GM10248 (cell line): Measurements from ENCODE around the gene PRTFDC1.

Experiments used
- CTCF ChIA-PET: fragments of 300-600 bp; sonication (Branson Sonifier 250); formaldehyde crosslinking; extraction: SDS; loops from one replicate; lab custom pipeline; 2021; ENCODE audit warnings: antibody characterized with exemption; lab: Yijun Ruan, JAX
- POLR2A ChIA-PET: fragments of 350-650 bp; sonication (Branson Sonifier 250); formaldehyde crosslinking; extraction: SDS; loops from one replicate; lab custom pipeline; 2020; ENCODE audit warnings: antibody characterized with exemption; lab: Yijun Ruan, JAX
- DNase-seq: peaks from one replicate; pipeline ENCODE4 v3.0.0; 2012; ENCODE audit errors: extremely low spot score
- TF ChIP-seq, protein P1 (sequence below): IDR thresholded peaks from 2 replicates; pipeline ENCODE4 v1.5.1; 2012; ENCODE audit warnings: mild to moderate bottlenecking, low read depth; ENCODE audit errors: extremely low read depth, missing control alignments, control extremely low read depth

The PRTFDC1 gene

DNA sequence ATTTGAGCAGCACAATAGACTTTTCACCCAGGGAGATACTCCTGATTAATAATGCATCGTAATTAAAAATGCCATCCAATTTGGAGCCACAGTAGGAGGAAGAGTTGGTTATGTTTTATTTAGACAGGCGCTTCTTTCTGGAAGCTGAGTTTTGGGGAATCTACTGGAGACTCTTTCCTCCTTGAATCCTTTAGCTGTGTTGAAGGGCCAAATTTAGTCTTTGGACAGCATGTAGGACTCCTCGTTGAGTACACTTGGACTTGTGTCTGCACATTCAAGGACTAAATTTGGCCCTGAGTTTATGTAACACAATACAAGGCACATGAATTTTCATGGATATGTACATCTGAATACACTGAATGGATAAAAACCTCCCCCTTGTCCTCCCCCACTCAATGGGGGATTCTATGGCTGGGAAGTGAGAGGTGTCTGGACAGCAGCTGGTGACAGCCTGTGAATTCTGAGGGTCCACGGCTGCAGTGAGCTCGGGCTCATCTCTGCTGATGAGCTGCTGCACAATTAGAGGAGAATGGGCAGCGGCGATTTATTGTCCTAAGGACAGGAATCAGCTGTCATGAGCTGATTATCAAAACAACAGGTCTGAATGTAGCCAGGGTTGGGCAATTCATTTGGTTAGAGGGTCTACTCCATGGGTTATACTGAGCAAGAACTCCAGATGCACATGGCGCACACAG, 95.2 kb downstream of the PRTFDC1 start:
- TF ChIP-seq, protein P1, sequence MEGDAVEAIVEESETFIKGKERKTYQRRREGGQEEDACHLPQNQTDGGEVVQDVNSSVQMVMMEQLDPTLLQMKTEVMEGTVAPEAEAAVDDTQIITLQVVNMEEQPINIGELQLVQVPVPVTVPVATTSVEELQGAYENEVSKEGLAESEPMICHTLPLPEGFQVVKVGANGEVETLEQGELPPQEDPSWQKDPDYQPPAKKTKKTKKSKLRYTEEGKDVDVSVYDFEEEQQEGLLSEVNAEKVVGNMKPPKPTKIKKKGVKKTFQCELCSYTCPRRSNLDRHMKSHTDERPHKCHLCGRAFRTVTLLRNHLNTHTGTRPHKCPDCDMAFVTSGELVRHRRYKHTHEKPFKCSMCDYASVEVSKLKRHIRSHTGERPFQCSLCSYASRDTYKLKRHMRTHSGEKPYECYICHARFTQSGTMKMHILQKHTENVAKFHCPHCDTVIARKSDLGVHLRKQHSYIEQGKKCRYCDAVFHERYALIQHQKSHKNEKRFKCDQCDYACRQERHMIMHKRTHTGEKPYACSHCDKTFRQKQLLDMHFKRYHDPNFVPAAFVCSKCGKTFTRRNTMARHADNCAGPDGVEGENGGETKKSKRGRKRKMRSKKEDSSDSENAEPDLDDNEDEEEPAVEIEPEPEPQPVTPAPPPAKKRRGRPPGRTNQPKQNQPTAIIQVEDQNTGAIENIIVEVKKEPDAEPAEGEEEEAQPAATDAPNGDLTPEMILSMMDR = no peak
- DNase-seq = no peak
- POLR2A ChIA-PET = no interaction called here
- CTCF ChIA-PET = interaction anchor here (0.8 to 2.3 kb wide), 2 partner anchors 10 to 25 kb away, joined by 3 to 9 read pairs; no protein-coding TSS in a partner anchor

DNA sequence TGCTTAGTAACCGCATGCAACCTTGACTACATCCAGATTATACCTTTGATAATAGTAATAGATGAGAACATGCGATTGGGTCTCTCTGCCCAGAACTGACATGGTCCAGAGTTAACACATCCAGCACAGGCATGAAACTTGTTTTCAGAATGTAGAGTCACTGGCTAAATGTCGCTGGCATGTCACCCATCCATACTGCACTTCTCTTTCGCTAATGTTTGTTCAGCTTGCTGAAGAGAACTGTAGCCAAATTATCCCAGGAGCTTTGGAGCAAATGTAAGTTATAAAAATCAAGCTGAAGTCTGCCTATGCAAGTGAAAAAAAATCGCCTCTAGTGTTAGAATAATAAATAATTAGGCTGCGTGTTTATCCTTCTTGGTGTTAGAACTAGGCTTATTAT, 98.2 kb downstream of the PRTFDC1 start:
- TF ChIP-seq, protein P1 = no peak
- CTCF ChIA-PET = interaction anchor here (1.2 to 2.0 kb wide), 3 partner anchors 8 to 236 kb away, joined by 4 to 7 read pairs (median 5); no protein-coding TSS in a partner anchor
- no peak for DNase-seq
- POLR2A ChIA-PET = no interaction called here

DNA sequence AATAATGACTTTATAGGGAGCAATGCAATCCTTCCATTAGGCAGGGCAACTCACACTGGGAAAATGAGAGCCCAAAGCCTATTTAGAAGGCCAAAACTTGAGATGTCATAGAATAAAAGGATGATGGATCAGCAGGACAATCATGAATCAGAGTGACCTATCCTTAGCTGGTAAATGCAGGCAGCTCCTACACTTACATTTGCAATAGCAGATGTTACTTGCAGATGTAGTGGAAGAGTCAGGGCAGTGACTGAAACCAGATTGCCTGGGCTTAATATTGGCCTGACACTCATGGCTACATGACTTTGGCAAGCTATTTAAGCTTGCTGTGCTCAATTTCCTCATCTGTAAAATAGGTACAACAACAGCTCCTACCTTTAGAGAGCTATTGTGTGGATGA, 98.7 kb downstream of the PRTFDC1 start:
- TF ChIP-seq, protein P1 = no peak
- CTCF ChIA-PET = interaction anchor here (1.2 kb wide), 1 partner anchor 236 kb away, joined by 4 read pairs; no protein-coding TSS in a partner anchor
- DNase-seq = no peak
- POLR2A ChIA-PET = no interaction called here

DNA sequence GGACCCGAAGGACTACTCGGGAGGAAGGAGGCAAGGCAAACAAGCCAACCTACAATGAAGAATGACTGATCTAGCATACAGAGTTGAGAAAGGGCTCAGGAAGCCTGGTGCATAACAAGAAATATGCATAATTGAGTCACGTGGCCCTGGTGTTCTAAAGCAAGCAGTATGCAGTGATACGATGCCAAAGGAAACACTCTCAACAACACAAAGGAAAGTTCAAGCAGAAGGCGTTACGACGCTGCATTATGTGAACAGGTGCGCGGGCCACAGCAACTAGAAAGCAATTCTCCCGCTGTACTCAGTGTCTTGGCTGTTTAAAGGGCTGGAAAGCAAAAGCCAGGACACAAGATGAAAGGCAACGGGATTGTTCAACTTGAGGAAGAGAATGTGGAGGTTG, 100.8 kb downstream of the PRTFDC1 start:
- ChIA-PET CTCF (no interaction called here), POLR2A (no interaction called here)
- DNase-seq = no peak
- TF ChIP-seq, protein P1 = no peak

DNA sequence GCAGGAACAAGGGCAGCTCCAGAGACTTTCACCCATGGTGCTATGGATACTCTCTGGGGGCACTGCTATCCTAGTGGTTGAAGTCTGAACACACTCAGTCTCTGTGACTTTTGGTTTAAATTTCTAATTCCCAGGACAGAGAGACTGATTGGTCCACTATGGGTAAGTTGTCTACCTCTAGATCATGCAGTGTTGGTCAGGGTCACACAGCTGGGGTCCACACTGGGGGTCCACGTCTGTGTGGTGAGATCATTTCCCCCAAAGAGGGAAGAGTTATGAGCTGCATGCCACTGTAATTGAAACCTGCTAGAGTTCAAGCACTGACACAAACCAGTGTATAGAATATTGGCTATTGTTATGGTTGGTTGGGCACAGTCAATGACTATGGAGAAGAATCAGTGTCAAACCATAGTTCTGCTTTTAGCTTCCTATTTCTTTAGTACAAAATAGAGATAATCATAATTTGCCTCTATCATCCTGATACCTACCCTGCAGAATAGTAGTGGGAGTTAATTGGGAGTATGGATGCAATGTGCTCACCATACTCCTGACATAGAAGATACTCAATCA, 101.6 kb downstream of the PRTFDC1 start:
- TF ChIP-seq, protein P1 = no peak
- no peak for DNase-seq
- ChIA-PET POLR2A (no interaction called here), CTCF (no interaction called here)

DNA sequence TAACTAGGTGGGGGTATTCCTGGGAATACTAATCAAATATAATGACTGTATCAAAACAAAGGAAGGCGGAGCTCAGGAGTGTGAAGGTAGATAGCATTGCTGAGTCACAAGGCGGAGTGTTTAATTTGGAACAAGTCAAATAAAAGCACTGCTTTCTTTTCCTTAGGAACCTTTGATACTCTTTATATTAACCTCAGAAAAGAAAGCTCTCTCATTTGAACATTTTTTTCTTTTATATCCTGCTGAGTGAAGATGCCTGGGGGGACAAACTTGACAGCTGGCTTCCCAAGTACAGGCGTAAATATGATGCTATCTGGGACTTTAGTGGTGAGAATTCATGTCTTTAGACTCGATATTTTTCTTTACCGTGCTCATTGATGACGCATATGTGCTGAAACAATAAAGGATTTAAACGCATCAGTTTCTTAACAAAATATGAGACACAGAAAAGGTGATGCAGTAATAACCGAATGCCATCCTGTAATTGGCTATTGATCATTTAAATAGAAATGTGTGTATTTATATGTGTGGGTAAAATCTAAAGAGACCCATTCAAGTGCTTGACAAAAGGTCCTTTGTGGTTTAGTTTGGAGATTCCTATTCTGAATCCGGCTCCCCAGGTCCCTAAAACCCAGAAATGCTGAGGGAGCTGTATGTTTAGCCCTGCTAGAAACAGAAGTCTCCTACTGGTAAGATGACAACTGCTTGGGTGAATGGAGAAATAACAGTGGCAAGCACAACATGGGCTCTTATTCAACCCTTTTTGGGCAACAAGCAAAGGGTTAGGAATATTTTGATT, 102.7 kb downstream of the PRTFDC1 start:
- TF ChIP-seq, protein P1 = no peak
- ChIA-PET CTCF (no interaction called here), POLR2A (no interaction called here)
- DNase-seq = no peak
